Stimulated activated CD4-positive, alpha-beta T cell treated with anti-CD3 and anti-CD28 coated beads, Interleukin-12 subunit alpha, Interleukin-12 subunit beta, amount 100 ng/mL, for 24 hours (primary cell): Measurements from ENCODE around the gene BSG.
"Not testable (repeated sequence)": the region's sequence is repeated elsewhere in the genome, so short reads cannot be mapped to it uniquely, and the experiment has no call there.

Experiments
- DNase-seq, 2 experiments: peaks; one replicate each; pipeline ENCODE4 v3.0.0-alpha.2; 2020; ENCODE audit warnings: low read depth in 2 of 2

The BSG gene

DNA sequence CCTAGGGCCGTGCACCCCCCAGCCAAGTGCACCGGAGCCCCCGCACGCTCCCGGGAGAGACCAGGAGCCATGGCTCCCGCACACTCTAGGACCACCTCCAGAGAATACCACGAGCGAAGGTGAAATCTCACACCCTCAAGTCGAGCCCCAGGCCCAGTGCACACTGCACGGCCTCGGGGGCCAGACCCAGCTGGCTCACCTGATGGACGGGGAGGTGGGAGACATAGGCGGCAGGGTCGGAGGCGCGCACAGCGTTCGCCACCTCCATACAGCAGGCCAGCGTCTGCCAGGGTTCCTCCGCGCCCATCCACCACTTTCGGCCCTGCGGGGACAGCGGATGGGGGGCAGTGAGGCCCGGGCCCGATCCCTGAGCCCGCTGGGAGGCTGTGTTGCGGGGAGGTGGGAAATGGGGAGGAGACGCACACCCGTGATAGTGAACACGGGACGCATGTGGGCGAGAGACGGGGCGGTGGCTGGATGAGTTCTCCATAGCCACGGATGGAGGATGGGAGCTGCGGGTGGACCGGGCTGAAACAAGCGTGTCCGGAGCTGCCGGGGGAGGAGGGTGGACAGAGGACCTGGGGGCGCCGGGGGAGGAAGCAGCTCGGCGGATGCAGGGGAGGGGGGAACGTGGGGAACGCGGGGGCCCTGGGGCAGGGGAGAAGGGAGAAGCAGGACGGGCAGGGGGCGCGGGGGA is 47.9 kb downstream of the BSG start:
- no peak for DNase-seq

DNA sequence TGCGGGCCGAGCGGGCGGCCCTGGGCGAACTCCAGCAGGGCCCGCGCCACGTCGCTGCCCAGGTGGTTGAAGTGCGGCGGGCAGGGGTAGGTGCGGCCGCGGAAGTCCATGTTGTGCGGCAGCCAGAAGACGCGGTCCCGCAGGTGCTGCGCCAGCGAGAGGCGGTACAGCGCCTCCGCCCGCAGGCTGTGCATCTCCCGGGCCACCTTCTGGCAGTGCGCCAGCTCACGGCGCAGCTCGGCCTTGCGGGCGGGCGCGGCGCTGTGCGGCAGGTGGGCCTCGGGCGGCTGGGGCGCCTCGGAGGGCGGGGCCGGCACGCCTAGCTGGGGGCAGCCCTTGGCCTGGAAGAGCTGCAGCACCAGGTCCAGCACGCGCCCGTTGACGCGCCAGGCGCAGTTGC is 48.8 kb downstream of the BSG start:
- not testable (repeated sequence) for DNase-seq

DNA sequence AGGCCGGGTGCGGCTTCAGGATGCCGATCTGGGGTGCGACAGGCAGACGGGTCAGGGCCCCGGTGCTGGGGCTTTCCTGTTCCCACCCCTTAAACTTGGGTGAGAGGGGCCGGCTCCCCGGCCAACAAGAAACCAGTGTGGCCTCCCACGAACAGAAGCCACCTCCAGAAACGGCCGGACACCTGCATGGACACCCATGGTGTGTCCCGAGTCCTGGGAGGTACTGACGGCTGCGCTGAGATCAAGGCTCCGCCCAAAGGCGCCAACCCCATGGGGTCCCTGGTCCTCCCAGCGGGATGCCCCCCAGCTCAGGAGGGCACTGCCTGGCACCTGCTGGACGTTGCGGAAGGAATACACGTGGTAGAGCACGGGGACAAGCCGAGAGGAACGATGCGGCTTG is 49.4 kb downstream of the BSG start:
- DNase-seq = no peak

DNA sequence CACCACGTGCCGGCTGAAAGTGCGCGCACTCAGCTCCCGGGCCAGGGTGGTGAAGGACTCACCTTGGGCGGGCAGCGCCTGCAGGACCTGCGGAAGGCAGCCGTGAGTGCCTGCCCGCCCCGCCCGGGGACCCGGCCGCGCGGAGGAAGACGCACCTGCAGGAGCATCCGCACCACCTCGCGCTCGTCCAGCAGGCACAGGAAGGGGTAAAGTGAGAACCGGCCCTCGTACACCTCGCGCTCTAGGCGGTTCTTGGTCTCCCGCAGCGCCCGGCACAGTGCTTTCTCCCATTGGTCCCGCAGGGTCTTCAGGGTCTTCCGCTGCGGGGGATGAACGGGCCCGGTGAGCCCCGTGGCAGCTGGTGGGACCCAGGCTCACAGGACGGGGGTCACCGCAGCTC is 50.3 kb downstream of the BSG start:
- DNase-seq = no peak

DNA sequence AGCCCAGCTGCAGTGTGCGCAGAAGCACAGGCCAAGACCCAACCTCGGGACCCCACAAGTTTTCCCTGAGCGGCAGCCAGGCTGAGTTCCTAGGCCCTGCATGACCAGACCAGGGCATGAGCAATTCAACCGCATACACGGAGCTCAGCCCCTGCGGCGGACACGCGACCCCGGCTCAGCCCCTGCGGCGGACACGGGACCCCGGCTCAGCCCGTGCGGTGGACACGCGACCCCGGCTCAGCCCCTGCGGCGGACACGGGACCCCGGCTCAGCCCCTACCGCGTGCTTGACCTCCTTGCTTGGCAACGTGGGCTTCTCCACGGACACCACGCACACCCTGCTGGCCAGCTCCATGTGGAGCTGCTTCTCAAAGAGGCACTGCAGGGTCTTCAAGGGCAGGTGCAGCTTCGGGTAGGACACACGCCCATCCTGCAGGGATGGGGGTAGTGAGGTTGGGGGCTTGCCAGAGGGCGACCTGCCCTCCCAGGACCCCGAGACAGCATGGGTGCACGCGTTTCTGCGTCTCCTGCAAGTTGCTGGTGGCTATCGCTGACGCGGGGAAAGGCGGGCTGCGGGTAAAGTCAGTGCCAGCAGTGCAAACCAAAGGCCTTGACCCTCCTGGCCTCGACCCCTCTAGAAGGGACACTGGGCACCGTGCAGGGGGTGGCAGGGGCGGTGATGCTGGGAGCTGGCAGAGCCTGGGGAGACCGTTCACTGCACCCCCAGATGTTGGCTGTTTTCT is 51.0 kb downstream of the BSG start:
- no peak for DNase-seq

DNA sequence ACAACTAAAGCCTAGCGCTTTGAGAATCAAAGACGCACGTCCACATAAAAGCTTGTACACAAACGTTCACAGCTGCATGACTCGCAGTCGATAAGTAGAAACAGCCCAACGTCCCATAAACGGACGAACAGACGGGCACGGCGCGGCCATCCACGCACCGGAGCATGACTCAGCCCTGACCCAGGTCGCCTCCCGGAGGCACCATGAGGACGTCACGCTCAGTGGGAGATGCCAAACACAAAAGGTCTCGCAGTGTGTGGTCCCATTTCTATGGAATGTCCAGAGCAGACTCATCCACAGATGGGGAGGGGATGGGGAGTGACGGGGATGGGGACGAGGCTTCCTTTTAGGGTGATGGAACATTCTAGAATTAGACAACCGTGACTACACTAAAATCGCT is 51.6 kb downstream of the BSG start:
- DNase-seq = no peak

DNA sequence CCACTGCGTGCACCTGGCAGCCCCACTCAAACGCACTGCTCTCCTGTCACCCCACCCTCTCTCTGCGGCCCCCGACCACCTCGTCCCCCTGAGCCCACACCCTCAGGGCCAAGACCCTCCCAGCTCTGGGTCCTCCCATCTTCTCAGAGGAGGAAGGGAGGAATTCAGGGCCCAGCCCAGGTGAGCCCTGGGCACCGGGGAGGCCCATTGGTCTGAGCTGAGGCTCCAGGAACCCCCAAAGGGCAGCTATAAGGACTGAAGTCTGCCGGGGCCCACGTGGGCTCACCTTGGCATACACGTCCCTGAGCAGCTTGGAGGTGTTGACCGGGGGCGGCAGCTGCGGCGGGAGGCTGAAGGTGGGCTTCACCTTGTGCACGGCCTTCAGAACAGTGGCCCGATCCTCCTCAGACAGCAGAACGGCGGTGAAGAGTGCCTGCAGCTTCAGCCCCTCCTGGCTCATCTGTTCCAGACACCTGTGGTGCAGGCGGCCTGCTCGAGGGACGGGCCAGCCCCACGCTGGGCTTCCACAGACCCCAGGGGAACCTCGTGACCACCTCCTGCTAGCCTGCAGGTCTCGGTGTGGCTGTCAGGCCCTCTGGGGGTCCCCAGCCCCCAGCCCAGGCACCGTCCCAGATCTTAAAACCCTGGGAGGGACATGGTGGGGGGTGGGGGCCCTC is 52.2 kb downstream of the BSG start:
- no peak for DNase-seq

DNA sequence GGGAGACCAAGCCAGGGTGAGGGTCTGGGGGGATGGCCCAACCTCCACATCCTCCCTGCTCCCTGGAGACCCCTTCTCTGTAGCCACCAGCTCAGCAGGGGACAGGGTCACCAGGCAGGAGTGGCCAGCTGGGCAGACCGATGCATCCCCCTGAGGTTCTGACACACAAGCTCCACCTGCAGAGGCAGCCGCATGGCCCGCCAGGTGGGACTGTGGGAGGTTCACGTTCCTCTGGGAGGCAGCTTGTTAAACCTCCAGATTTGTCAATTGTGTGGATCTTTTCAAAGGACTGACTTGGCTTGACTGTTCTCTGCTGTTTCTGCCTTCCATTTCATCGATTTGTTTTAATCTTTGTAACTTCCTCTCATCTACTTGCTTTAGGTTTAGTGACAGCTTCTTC is 52.9 kb downstream of the BSG start:
- no peak for DNase-seq

DNA sequence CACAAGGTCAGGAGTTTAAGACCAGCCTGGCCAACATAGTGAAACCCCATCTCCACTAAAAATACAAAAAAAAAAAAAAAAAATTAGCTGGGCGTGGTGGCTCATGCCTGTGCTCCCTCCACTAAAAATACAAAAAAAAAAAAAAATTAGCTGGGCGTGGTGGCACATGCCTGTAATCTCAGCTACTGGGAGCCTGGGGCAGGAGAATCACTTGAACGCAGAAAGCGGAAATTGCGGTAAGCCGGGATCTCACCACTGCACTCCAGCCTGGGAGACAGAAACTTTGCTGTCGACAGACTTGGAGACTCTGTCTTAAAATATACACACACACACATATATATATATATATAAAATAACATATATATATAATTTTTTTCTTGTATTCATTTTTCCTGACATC is 54.2 kb downstream of the BSG start:
- DNase-seq = not testable (repeated sequence)

DNA sequence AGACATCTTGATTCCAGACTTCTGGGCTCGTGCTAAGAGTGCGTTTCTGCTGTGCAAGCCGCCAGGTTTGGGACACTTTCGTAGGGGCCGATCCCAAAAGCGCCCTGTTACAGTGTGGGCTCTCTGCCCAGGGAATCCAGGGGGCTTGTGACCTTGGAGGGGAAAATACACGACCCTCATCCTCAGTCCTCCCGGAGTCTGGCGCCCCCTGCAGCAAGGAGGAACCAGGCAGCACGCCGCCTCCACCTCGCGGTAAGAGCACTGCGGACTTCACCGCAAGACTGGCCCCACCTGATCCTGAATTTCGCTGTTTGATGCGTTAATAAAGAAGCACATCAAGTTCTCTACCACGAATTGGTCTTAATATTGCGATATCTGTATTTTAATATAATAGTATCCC is 55.8 kb downstream of the BSG start:
- no peak for DNase-seq

DNA sequence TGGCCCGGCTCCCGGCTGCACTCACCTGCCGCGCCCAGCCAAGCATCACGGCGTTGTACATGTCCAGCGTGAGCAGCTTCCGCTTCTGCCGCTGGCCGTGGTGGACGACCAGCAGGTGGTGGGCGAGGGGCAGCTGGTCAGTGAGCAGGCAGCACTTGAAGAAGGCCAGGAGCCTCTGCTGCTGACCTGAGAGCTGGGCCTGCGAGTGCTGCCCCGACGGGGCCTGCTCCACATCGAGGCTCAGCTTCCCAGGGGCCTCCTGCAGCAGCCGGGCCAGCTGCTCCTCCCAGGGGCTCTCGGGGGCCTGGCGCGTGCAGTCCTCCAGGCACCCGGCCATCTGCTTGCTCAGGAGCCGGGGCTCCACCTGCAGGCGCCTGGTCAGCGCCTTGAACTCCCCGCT is 57.1 kb downstream of the BSG start:
- not testable (repeated sequence) for DNase-seq

DNA sequence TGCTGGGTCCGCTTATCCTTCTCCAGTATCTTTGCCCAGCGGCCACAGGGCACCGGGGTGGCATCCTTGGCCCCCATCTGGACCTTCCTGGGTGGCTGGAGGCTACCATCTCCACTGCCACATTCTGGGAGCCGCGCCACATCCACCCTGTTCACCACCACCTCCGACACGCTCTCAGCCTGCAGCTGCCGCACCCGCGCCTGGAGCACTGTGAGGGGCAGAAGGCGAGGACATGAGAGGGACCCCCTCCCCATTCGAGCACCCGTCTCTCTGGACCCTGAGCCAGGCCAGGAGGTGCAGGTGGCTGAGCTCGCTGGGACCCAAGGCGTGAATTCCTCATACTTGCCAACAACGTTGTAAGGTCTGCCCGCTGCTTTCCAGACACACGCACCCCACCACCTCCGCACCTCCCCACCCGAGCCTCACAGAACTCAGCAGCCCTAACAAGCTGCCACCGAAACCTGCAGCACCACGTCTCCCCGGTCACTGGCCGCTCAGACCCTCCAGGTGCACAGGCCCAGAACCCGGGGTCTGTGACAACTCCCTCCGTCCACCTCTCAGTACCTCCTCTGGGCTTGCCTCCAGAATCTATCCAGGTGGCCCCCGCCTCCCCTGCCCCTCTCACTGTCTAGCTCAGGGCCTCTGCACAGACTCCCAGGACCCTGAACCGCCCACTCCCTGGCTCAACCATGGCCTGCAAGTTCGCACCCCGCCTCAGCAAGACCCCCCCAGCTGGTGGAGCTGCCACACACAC is 57.7 kb downstream of the BSG start:
- DNase-seq = no peak

DNA sequence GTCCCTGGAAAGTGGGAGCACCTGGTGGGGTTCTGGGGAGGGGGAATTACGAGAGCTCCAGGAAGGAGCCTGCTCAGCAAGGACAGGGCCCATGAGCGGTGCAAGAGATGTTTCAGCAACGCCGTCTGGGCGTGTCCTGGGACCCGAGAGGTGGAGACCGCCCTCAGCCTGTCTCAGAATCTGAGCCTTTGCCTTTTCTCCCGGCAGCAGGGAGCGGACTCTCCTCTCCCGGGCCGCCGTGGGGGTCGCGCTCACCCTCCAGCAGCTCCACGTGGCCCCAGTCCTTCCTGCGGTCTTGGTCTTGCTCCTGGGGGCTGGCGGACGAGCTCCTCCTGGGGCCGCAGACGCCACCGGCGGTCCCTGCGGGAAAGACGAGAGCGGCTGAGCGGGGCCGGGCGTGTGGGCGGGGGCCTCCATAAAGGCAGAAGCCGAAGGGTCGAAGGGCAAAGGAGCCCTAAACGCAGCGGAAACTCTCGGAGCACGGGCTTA is 60.2 kb downstream of the BSG start:
- peak in 1 of 2 experiments; percentile 42 for DNase-seq
